Breast epithelium (tissue), 4 donors: ENCODE measurements around the gene ATXN7L1. TPM values are rescaled to one million over a fixed set of nuclear protein-coding genes. Genes with fewer than 3 reads are reported as not detected.

Experiments
- DNase-seq, 2 donors: peaks; one replicate each; pipeline ENCODE4 v3.0.0-alpha.2; 2019; ENCODE audit warnings: low spot score in 2 of 2
- H3K27ac ChIP-seq, 2 donors: fragments of 200-600 bp; sonication (generic) in 1 of 2; one replicate each; pipeline ENCODE4 v1.5.1; 2016 to 2019; ENCODE audit warnings: mild to moderate bottlenecking in 1 of 2
- H3K27me3 ChIP-seq, 2 donors: fragments of 200-600 bp; sonication (generic) in 1 of 2; one replicate each; pipeline versions ENCODE4 v1.5.1 to v1.6.0; 2017 to 2019; ENCODE audit warnings: control low read depth in 1 of 2, mild to moderate bottlenecking in 1 of 2
- H3K36me3 ChIP-seq: fragments of 200-600 bp; one replicate; pipeline ENCODE4 v1.5.1; 2019
- H3K4me1 ChIP-seq, 2 donors: fragments of 200-600 bp; sonication (generic); one replicate each; pipeline ENCODE4 v1.5.1; 2016 to 2019; ENCODE audit warnings: control low read depth in 1 of 2
- H3K4me3 ChIP-seq, 3 donors: fragments of 200-600 bp; sonication (generic); 1 replicate in 2 of 3; 2 replicates in 1 of 3; pipeline ENCODE4 v1.5.1; 2016 to 2019; ENCODE audit warnings: mild to moderate bottlenecking in 3 of 3, moderate library complexity in 2 of 3
- H3K9me3 ChIP-seq, 2 donors: fragments of 200-600 bp; sonication (generic) in 1 of 2; one replicate each; pipeline ENCODE4 v1.5.1; 2016 to 2019; ENCODE audit warnings: control low read depth in 1 of 2
- CTCF ChIP-seq, 3 donors: fragments of 450-650 bp; IDR thresholded peaks; one replicate each; pipeline ENCODE4 v1.5.1; 2016 to 2017; ENCODE audit warnings: antibody characterized with exemption in 3 of 3, mild to moderate bottlenecking in 3 of 3, moderate library complexity in 3 of 3
- POLR2A ChIP-seq: fragments of 450-650 bp; IDR thresholded peaks from one replicate; pipeline ENCODE4 v1.6.1; 2016; ENCODE audit warnings: antibody characterized with exemption, mild to moderate bottlenecking, moderate library complexity
- POLR2AphosphoS5 ChIP-seq, 3 donors: sonication (generic); formaldehyde crosslinking; IDR thresholded peaks; one replicate each; pipeline ENCODE4 v1.6.1; 2017; ENCODE audit warnings: antibody characterized with exemption in 3 of 3
- intact Hi-C: fragments of 100-400 bp; cut with DNase I; formaldehyde crosslinking; loops from one replicate; pipeline ENCODE4 v1.15.1; 2023; ENCODE audit warnings: low total_unique reads
- total RNA-seq, 3 donors: library from RNA; depleted of rRNA; stranded (reverse); fragments of >200 nt; gene quantifications; one replicate each; pipeline ENCODE4 v1.1.0, GENCODE V29; 2016

ATXN7L1 gene
- total RNA-seq, 3 donors from 2014 or later = 10.7 to 18.4 (median 12.5) TPM

DNA sequence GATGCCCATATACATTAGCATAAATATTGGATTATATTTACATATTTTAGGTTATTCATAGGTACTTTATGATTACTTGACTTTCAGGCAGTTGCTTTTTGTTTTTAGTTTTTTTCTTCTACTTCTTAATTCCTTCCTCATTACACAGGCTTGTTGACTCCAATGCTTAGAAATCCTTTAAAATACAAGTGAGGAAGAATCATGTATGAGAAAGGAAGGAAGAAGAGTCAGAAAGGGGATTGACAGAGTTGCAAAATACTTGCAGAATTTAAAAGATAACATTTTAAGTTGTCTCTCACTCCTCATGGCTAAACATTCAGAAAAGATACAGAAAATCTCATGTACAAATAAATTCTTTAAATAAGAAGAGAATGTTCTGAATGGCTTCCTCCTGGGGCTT lies 61.9 kb downstream of the ATXN7L1 start:
- no peak for TF ChIP-seq POLR2AphosphoS5 (IDR thresholded peaks at IDR 0.05)
- TF ChIP-seq POLR2A = no peak
- no peak for TF ChIP-seq CTCF (IDR thresholded peaks at IDR 0.05)
- H3K27ac ChIP-seq = no peak overlapping the region
- no peak overlapping the region for H3K4me3 ChIP-seq
- no peaks in the 10 kb centered on the region for H3K27me3 ChIP-seq
- no peak for DNase-seq
- intact Hi-C loops = no loop called here
- H3K36me3 ChIP-seq = no peaks in the 10 kb centered on the region
- H3K4me1 ChIP-seq = peaks cover 0 to 5% of the 10 kb centered on the region in 2 donors
- H3K9me3 ChIP-seq = no peaks in the 10 kb centered on the region

DNA sequence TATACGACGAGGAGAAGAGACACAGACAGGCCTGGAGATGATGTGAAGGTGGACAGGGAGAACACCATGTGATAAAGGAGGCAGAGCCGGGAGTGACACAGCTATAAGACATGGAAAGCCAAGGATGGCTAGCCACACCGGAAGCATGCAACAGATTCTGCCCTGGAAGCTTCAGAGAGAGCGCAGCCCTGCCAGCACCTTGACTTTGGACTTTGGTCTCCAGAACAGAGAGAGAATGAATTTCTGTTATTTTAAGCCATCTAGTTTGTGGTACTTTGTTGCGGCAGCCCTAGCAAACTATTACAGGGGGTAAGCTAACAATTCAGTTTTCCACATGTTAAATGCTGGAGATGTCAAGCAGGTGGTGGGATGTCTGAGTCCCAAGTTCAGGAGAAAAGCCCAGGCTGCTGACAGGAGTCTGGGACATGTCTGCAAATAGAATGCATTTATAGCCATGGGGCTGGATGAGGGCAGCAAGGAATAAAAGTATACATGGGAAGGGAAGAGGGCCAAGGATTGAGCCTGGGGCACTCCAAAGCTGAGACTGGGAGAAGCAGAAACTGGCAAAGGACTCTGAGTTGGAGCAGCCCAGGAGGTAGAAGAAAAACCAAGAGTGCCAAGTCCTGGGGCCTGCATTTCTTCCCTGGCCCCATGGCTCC lies 65.1 kb downstream of the ATXN7L1 start:
- intact Hi-C loops = no loop called here
- TF ChIP-seq CTCF (IDR thresholded peaks at IDR 0.05) = no peak
- TF ChIP-seq POLR2A = no peak
- no peak for TF ChIP-seq POLR2AphosphoS5 (IDR thresholded peaks at IDR 0.05)
- no peak overlapping the region for H3K4me3 ChIP-seq
- DNase-seq = no peak
- peaks cover 0 to 1% of the 10 kb centered on the region in 2 donors for H3K4me1 ChIP-seq
- H3K36me3 ChIP-seq = no peaks in the 10 kb centered on the region
- no peaks in the 10 kb centered on the region for H3K9me3 ChIP-seq
- H3K27ac ChIP-seq = no peak overlapping the region
- H3K27me3 ChIP-seq = no peaks in the 10 kb centered on the region

DNA sequence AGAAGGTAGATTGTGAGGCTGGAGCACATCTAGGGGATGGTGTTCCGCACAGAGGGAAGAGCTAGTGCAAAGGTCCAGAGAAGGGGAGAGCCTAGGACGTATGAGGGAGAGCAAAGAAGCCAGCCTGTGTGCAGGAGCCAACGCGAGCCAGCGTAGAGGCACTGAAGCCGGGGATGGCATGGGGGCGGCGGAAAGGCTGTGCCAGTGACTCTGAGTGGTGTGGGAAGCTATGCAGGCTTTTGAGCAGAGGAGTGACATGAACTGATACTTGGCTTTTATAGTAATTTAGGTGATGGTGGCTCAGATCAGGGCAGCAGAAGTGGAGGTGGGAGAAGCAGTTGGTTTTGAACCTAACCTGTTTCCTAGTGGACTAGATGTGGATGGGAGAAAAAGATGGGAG lies 65.8 kb downstream of the ATXN7L1 start:
- no peaks in the 10 kb centered on the region for H3K36me3 ChIP-seq
- no peak overlapping the region for H3K27ac ChIP-seq
- H3K9me3 ChIP-seq = no peaks in the 10 kb centered on the region
- TF ChIP-seq POLR2AphosphoS5 (IDR thresholded peaks at IDR 0.05) = no peak
- TF ChIP-seq POLR2A = no peak
- TF ChIP-seq CTCF (IDR thresholded peaks at IDR 0.05) = no peak
- H3K4me1 ChIP-seq = no peaks in the 10 kb centered on the region
- intact Hi-C loops = loop anchor here (1.0 kb wide), 1 partner anchor 30 kb away; no protein-coding TSS in a partner anchor
- DNase-seq = no peak
- H3K4me3 ChIP-seq = no peak overlapping the region
- no peaks in the 10 kb centered on the region for H3K27me3 ChIP-seq

DNA sequence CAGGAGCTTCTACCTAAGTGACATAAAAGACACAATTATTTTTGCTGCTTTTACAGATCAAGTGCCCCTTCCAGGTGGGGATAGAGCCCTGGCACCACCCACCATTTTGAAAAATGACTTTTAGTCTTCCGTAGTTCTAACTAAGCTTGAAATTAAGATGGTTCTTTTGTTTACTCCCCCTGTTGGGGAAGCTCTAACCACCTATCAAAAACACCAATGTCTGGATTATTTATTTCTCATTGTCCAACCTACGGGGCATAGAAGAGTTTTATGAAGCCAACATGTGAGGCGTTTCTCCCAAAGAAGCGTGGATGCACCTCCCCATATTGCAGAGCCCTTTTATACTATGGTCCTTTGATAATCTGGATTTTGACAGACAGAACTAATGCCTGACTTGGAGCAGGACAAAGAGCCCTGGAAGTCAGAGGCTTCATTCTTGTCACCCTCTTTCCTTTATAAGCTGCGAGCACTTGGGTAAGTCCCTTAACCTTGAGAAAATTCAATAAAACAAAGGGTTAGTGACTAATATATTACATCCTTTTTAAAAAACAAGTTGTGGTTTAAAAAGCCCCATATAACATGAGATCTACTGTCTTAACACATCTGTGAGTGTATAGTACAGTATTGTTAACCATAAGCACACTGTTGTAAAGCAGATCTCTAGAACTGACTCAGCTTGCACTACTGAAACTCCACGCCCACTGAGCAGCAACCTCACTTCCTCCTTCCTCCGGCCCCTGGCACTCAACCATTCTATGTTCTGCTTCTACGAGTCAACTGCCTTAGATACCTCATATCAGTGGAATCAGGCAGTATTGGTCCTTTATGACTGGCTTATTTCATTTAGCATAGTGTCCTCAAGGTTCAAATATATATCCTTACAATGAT lies 67.5 kb downstream of the ATXN7L1 start:
- intact Hi-C loops = no loop called here
- no peaks in the 10 kb centered on the region for H3K36me3 ChIP-seq
- no peak for DNase-seq
- H3K4me1 ChIP-seq = no peaks in the 10 kb centered on the region
- no peaks in the 10 kb centered on the region for H3K9me3 ChIP-seq
- no peak overlapping the region for H3K27ac ChIP-seq
- TF ChIP-seq POLR2A = no peak
- TF ChIP-seq POLR2AphosphoS5 (IDR thresholded peaks at IDR 0.05) = no peak
- no peak for TF ChIP-seq CTCF (IDR thresholded peaks at IDR 0.05)
- no peak overlapping the region for H3K4me3 ChIP-seq
- no peaks in the 10 kb centered on the region for H3K27me3 ChIP-seq

GRCh38 chr7:105808209-105808608 lies 68.2 kb downstream of the ATXN7L1 start:
- Histone ChIP-seq H3K9me3 (no peaks in the 10 kb centered on the region), H3K4me3 (no peak overlapping the region), H3K27me3 (no peaks in the 10 kb centered on the region), H3K36me3 (no peaks in the 10 kb centered on the region), H3K4me1 (no peaks in the 10 kb centered on the region), H3K27ac (no peak overlapping the region)
- TF ChIP-seq CTCF (IDR thresholded peaks at IDR 0.05) (no peak), POLR2AphosphoS5 (IDR thresholded peaks at IDR 0.05) (no peak), POLR2A (no peak)
- intact Hi-C loops = no loop called here
- no peak for DNase-seq
